ENCODE results near the gene THAP2. TPM values are rescaled to one million over a fixed set of nuclear protein-coding genes. Genes with fewer than 3 reads are reported as not detected.

Gene THAP2
- total RNA-seq, 2 donors from 2014 or later = 2.4 to 4.8 TPM

DNA sequence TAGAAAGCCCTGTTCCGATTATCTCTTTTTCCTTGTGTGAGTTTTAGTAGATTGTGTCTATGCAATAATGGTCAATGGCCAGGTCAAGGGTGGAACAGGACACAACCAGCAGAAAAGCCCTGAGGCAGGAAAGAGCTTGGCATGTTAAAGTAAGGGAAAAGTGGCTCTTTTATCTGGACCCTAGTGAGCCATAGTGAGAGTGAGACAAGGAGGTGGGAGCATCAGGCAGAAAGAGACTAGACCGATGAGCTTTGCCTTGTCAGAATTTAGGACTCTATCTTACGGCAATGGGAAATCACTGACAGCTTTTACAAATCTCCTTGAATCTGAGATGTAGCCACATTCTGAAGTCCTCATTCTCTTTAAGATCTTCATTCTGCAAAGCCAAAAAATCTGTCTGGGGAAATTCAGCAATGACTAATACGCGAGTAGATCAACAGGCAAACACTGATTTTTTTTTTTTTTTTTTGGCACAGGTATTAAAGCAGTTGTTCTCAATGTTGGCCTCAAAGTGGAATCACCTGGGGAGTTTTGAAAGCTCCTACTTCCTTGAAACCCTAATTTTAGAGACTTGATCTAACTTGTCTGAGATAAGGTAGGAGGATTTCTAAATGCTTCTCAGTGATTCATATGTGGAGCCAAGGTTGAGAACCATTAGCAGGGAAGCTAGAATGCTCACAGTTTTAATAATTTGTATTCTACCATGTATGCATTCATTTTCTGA is 55.7 kb downstream of the THAP2 start:
- H3K9me3 ChIP-seq = no peaks in the 10 kb centered on the region
- no peak overlapping the region for H3K4me3 ChIP-seq
- H3K27ac ChIP-seq = no peak overlapping the region
- DNase-seq (ENCODE audit: low spot score) = peak; percentile 22
- TF ChIP-seq, protein P1, sequence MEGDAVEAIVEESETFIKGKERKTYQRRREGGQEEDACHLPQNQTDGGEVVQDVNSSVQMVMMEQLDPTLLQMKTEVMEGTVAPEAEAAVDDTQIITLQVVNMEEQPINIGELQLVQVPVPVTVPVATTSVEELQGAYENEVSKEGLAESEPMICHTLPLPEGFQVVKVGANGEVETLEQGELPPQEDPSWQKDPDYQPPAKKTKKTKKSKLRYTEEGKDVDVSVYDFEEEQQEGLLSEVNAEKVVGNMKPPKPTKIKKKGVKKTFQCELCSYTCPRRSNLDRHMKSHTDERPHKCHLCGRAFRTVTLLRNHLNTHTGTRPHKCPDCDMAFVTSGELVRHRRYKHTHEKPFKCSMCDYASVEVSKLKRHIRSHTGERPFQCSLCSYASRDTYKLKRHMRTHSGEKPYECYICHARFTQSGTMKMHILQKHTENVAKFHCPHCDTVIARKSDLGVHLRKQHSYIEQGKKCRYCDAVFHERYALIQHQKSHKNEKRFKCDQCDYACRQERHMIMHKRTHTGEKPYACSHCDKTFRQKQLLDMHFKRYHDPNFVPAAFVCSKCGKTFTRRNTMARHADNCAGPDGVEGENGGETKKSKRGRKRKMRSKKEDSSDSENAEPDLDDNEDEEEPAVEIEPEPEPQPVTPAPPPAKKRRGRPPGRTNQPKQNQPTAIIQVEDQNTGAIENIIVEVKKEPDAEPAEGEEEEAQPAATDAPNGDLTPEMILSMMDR (IDR thresholded peaks at IDR 0.05) = no peak
- TF ChIP-seq POLR2AphosphoS5 (IDR thresholded peaks at IDR 0.05) (peak; percentile 74), POLR2A (IDR thresholded peaks at IDR 0.05) (no peak)
- no peaks in the 10 kb centered on the region for H3K36me3 ChIP-seq
- intact Hi-C loops (cut with DNase I) = no loop called here
- WGBS = 65% methylated on average over 5 of the region's 5 CpGs
- H3K27me3 ChIP-seq (replicated peaks; ENCODE audit: insufficient read depth) = no peaks in the 10 kb centered on the region
- no peaks in the 10 kb centered on the region for H3K4me1 ChIP-seq (replicated peaks)

DNA sequence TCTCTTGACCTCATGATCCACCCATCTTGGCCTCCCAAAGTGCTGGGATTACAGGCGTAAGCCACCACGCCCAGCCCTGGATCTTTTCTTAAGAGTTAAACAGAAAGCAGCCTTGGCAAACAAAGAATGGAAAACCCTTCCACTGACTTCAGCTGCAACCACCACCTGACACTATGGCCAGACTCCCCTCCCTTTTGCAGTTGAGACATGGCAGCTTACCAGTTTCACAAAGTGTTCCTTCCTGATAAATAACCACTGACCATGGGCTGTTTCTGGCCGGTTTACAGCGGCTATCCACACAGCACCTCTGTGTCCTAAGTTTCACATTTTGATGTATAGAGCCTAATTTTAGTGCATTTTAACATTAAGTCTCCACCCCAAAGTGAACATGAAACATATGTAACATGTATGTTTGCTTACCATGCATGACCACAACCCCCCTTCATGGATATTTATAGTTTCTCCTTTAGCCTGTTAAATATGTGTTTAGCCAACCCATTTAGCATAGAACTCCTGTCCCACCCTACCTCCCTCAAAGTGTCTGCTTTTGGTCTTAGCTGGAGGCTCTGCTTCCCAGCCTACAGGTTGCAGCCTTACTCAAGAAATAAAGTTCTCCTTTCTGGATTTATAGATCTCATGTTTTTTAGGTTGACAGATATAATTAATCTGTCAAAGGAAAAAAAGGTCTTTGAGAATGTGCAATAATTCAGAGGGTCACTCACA is 57.8 kb downstream of the THAP2 start:
- peak; percentile 66 for DNase-seq (ENCODE audit: low spot score)
- Histone ChIP-seq H3K4me3 (no peak overlapping the region), H3K4me1 (replicated peaks) (no peaks in the 10 kb centered on the region), H3K36me3 (no peaks in the 10 kb centered on the region), H3K27ac (peak overlapping the region in 1 of 2 donors; percentile 48), H3K9me3 (no peaks in the 10 kb centered on the region), H3K27me3 (replicated peaks; ENCODE audit: insufficient read depth) (no peaks in the 10 kb centered on the region)
- TF ChIP-seq POLR2AphosphoS5 (IDR thresholded peaks at IDR 0.05) (peak; percentile 68), POLR2A (IDR thresholded peaks at IDR 0.05) (no peak)
- TF ChIP-seq, protein P1 (IDR thresholded peaks at IDR 0.05) = no peak
- intact Hi-C loops (cut with DNase I) = no loop called here
- WGBS = 72% methylated on average over 4 of the region's 4 CpGs

DNA sequence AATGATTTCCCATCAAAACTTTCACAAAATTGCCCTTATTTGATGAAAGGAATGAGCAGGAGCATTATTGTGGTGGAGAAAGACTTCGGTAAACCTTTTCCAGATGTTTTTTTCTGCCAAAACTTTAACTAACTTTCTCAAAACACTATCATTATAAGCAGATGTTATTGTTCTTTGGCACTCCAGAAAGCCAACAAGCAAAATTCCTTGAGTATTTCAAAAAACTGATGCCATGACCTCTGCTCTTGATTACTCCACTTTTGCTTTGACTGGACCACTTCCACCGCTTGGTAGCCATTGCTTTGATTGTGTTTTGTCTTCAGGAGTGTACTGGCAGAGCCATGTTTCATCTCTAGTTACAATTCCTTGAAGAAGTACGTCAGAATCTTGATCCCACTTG is 60.9 kb downstream of the THAP2 start:
- H3K27me3 ChIP-seq (replicated peaks; ENCODE audit: insufficient read depth) = no peaks in the 10 kb centered on the region
- H3K4me1 ChIP-seq (replicated peaks) = no peaks in the 10 kb centered on the region
- TF ChIP-seq POLR2A (IDR thresholded peaks at IDR 0.05) = no peak
- TF ChIP-seq POLR2AphosphoS5 (IDR thresholded peaks at IDR 0.05) = no peak
- TF ChIP-seq, protein P1 (IDR thresholded peaks at IDR 0.05) = no peak
- H3K27ac ChIP-seq = no peak overlapping the region
- no peaks in the 10 kb centered on the region for H3K36me3 ChIP-seq
- H3K4me3 ChIP-seq = no peak overlapping the region
- WGBS = 84% methylated on average over 3 of the region's 3 CpGs
- no peak for DNase-seq (ENCODE audit: low spot score)
- H3K9me3 ChIP-seq = no peaks in the 10 kb centered on the region
- intact Hi-C loops (cut with DNase I) = no loop called here

DNA sequence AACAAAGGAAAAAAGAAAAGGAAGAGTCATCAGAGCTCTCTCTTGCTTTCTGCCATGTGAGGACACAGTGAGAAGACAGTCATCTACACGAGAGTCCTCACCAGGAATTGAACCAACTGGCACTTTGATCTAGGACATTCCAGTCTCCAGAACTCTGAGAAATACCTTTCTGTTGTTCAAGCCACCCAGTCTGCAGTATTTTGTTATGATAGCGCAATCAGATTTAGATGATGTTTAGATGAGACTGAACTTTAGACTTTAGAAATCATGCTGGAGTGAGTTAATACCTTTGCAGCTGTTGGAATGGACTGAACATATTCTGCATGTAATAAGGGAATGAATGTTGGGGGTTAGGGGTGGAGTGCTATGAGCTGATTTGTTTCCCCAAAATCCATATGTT is 62.4 kb downstream of the THAP2 start:
- DNase-seq (ENCODE audit: low spot score) = no peak
- WGBS = 80% methylated on average over 2 of the region's 2 CpGs
- no peaks in the 10 kb centered on the region for H3K4me1 ChIP-seq (replicated peaks)

DNA sequence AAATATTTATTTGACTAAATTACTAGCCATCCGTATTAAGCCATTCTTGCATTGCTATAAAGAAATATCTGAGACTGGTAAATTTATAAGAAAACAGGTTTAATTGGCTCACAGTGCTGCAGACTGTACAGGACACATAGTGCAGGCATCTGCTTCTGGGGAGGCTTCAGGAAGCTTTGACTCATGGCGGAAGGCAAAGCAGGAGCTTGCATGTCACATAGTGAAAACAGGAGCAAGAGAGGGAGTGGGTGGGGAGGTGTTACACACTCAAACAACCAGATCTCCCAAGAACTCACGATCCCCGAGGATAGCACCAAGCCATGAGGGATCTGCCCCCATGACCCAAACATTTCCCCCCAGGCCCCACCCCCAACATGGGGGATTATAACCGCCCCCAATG is 63.9 kb downstream of the THAP2 start:
- H3K36me3 ChIP-seq = no peaks in the 10 kb centered on the region
- no peak for DNase-seq (ENCODE audit: low spot score)
- H3K4me1 ChIP-seq (replicated peaks) = no peaks in the 10 kb centered on the region
- no peak overlapping the region for H3K4me3 ChIP-seq
- intact Hi-C loops (cut with DNase I) = no loop called here
- H3K27me3 ChIP-seq (replicated peaks; ENCODE audit: insufficient read depth) = no peaks in the 10 kb centered on the region
- no peaks in the 10 kb centered on the region for H3K9me3 ChIP-seq
- TF ChIP-seq POLR2A (IDR thresholded peaks at IDR 0.05) (no peak), POLR2AphosphoS5 (IDR thresholded peaks at IDR 0.05) (no peak)
- TF ChIP-seq, protein P1 (IDR thresholded peaks at IDR 0.05) = no peak
- H3K27ac ChIP-seq = no peak overlapping the region
- WGBS = 82% methylated on average over 5 of the region's 5 CpGs

More for the DNA sequence above, 62.4 kb downstream of the THAP2 start:
- TF ChIP-seq POLR2A (IDR thresholded peaks at IDR 0.05) = no peak
- Histone ChIP-seq H3K36me3 (no peaks in the 10 kb centered on the region), H3K27ac (no peak overlapping the region), H3K27me3 (replicated peaks; ENCODE audit: insufficient read depth) (no peaks in the 10 kb centered on the region), H3K4me3 (no peak overlapping the region), H3K9me3 (no peaks in the 10 kb centered on the region)
- intact Hi-C loops (cut with DNase I) = no loop called here

Small RNAs within 50 kb of the gene (small RNA-seq; reads per million reads assigned to genes)
- 0 reads per million in 2 donors for gene RF00560

Other genes with a start within 250 kb of the THAP2 start
- under 1 TPM; 0.64 to 0.91 TPM for gene LGR5, start 224.5 kb upstream of the THAP2 start, total RNA-seq
- gene ZFC3H1, start 453 bp upstream of the THAP2 start, total RNA-seq = 10 to 100 TPM; 20.8 to 45.2 TPM
- 10 to 100 TPM; 21.1 to 39.0 TPM for gene TMEM19, start 21.8 kb downstream of the THAP2 start, total RNA-seq
- gene RAB21, start 90.6 kb downstream of the THAP2 start, total RNA-seq = 10 to 100 TPM; 20.8 to 23.7 TPM
- gene TBC1D15, start 175.5 kb downstream of the THAP2 start, total RNA-seq = 10 to 100 TPM; 41.2 to 42.1 TPM